H1 (cell line): Measurements from ENCODE around the gene KCTD20. TPM values are rescaled to one million over a fixed set of nuclear protein-coding genes. Genes with fewer than 3 reads are reported as not detected.

Source experiments
- CTCF ChIA-PET: fragments of 300-600 bp; sonication (Branson Sonifier 250); formaldehyde crosslinking; loops from one replicate; lab custom pipeline; 2021; ENCODE audit not compliant: partially characterized antibody; lab: Charles Lee
- POLR2A ChIA-PET: fragments of 300-600 bp; sonication (Branson Sonifier 250); formaldehyde crosslinking; loops from one replicate; lab custom pipeline; 2021; ENCODE audit warnings: inconsistent platforms; ENCODE audit not compliant: partially characterized antibody; lab: Charles Lee
- DNase-seq, 2 experiments: peaks; one replicate each; pipeline versions ENCODE4 v3.0.0 to v3.0.0-alpha.2; 2010 to 2022; ENCODE audit warnings: low spot score in 2 of 2, low read depth in 1 of 2, mixed read lengths in 1 of 2
- FAIRE-seq: peaks from 2 replicates; lab custom pipeline; 2011; peaks lifted over from hg19 to GRCh38; lab: Jason Lieb, UNC
- H2AFZ ChIP-seq: 2 replicates; pipeline ENCODE4 v1.8.1; 2012; ENCODE audit warnings: low read length, inconsistent platforms
- H2AK5ac ChIP-seq: 2 replicates; pipeline ENCODE4 v1.6.1; 2013; ENCODE audit warnings: low read depth, low read length
- H2BK120ac ChIP-seq: replicated peaks from 2 replicates; pipeline ENCODE3; 2013; ENCODE audit warnings: low read depth, low read length, inconsistent platforms
- H2BK12ac ChIP-seq: 2 replicates; pipeline ENCODE4 v1.6.1; 2013; ENCODE audit warnings: low read depth, low read length
- H2BK15ac ChIP-seq: 2 replicates; pipeline ENCODE4 v1.6.1; 2013; ENCODE audit warnings: low read length
- H2BK20ac ChIP-seq: 2 replicates; pipeline ENCODE4 v1.6.1; 2013; ENCODE audit warnings: low read length
- H2BK5ac ChIP-seq: 2 replicates; pipeline ENCODE4 v1.6.1; 2013; ENCODE audit warnings: low read depth, low read length
- H3K14ac ChIP-seq: 2 replicates; pipeline ENCODE4 v1.6.1; 2013; ENCODE audit warnings: inconsistent platforms; ENCODE audit not compliant: insufficient read length
- H3K18ac ChIP-seq: 2 replicates; pipeline ENCODE4 v1.6.1; 2013; ENCODE audit warnings: low read length; ENCODE audit errors: extremely low read depth
- H3K23ac ChIP-seq: 2 replicates; pipeline ENCODE4 v1.6.1; 2013; ENCODE audit warnings: inconsistent platforms; ENCODE audit not compliant: insufficient read length
- H3K23me2 ChIP-seq: 2 replicates; pipeline ENCODE4 v1.6.1; 2013; ENCODE audit warnings: low read depth, low read length
- H3K27ac ChIP-seq: 2 replicates; pipeline ENCODE4 v1.6.1; 2011; ENCODE audit warnings: low read depth, low read length, inconsistent platforms
- H3K27me3 ChIP-seq, 4 experiments: replicated peaks in 1 of 4; 1 replicate in 1 of 4; 2 replicates in 3 of 4; pipeline versions ENCODE4 v1.6.1 to v1.8.1; 2011 to 2013; ENCODE audit warnings: low read length in 3 of 4, mild to moderate bottlenecking in 3 of 4, inconsistent platforms in 2 of 4, mixed read lengths in 2 of 4, moderate library complexity in 1 of 4; ENCODE audit not compliant: control insufficient read depth in 3 of 4, insufficient read depth in 3 of 4; ENCODE audit errors: extremely low read depth in 1 of 4
- H3K36me3 ChIP-seq, 4 experiments: 2 replicates each; pipeline versions ENCODE4 v1.6.1 to v1.8.1; 2011 to 2013; ENCODE audit warnings: mild to moderate bottlenecking in 4 of 4, low read length in 3 of 4, moderate library complexity in 2 of 4, control low read depth in 1 of 4, inconsistent platforms in 1 of 4; ENCODE audit not compliant: insufficient read depth in 4 of 4, control insufficient read depth in 2 of 4
- H3K4ac ChIP-seq: replicated peaks from 2 replicates; pipeline ENCODE3; 2013; ENCODE audit warnings: low read length, low read depth, mixed read lengths, inconsistent platforms; ENCODE audit not compliant: insufficient read length
- H3K4me1 ChIP-seq, 4 experiments: replicated peaks in 1 of 4; 1 replicate in 1 of 4; 2 replicates in 3 of 4; pipeline versions ENCODE4 v1.6.1 to v1.8.1; 2011 to 2013; ENCODE audit warnings: low read length in 3 of 4, inconsistent platforms in 2 of 4, mixed read lengths in 1 of 4; ENCODE audit not compliant: insufficient read depth in 4 of 4, control insufficient read depth in 3 of 4
- H3K4me2 ChIP-seq, 2 experiments: 2 replicates each; pipeline versions ENCODE4 v1.6.1 to v1.8.1; 2011 to 2013; ENCODE audit warnings: low read depth in 2 of 2, low read length in 2 of 2, control low read depth in 1 of 2, inconsistent platforms in 1 of 2, mild to moderate bottlenecking in 1 of 2; ENCODE audit not compliant: insufficient read depth in 1 of 2
- H3K4me3 ChIP-seq, 4 experiments: fragments of 200-600, 300-600 bp in 1 of 4; sonication (generic), shearing (Covaris generic), sonication (Bioruptor Twin) in 1 of 4; 2 replicates each; pipeline versions ENCODE4 v1.5.1 to v1.8.1; 2011 to 2016; ENCODE audit warnings: low read length in 4 of 4, low read depth in 3 of 4, control low read depth in 2 of 4, inconsistent platforms in 2 of 4, mild to moderate bottlenecking in 2 of 4, mixed read lengths in 1 of 4, moderate library complexity in 1 of 4; ENCODE audit not compliant: insufficient read depth in 2 of 4; ENCODE audit errors: extremely low read depth in 1 of 4
- H3K56ac ChIP-seq: replicated peaks from 2 replicates; pipeline ENCODE3; 2013; ENCODE audit warnings: low read depth, mild to moderate bottlenecking, mixed read lengths, low read length, inconsistent platforms; ENCODE audit not compliant: insufficient read length
- H3K79me1 ChIP-seq: 2 replicates; pipeline ENCODE4 v1.6.1; 2013; ENCODE audit warnings: low read depth, low read length, control low read depth
- H3K79me2 ChIP-seq, 2 experiments: 2 replicates each; pipeline versions ENCODE4 v1.6.1 to v1.8.1; 2012 to 2013; ENCODE audit warnings: low read length in 2 of 2, mild to moderate bottlenecking in 2 of 2, inconsistent platforms in 1 of 2; ENCODE audit not compliant: insufficient read depth in 2 of 2, control insufficient read depth in 1 of 2
- H3K9ac ChIP-seq, 4 experiments: replicated peaks in 1 of 4; 1 replicate in 1 of 4; 2 replicates in 3 of 4; pipeline versions ENCODE4 v1.6.1 to v1.8.1; 2011 to 2013; ENCODE audit warnings: low read depth in 3 of 4, low read length in 3 of 4, control low read depth in 2 of 4, mild to moderate bottlenecking in 2 of 4, moderate library complexity in 2 of 4, inconsistent platforms in 1 of 4; ENCODE audit errors: extremely low read depth in 1 of 4
- H3K9me3 ChIP-seq, 2 experiments: 2 replicates each; pipeline versions ENCODE4 v1.6.1 to v1.8.1; 2012 to 2013; ENCODE audit warnings: mild to moderate bottlenecking in 2 of 2, moderate library complexity in 2 of 2, control low read depth in 1 of 2, inconsistent platforms in 1 of 2, low read depth in 1 of 2, low read length in 1 of 2, mixed read lengths in 1 of 2; ENCODE audit not compliant: insufficient read depth in 2 of 2
- H4K20me1 ChIP-seq, 2 experiments: replicated peaks in 1 of 2; 2 replicates each; pipeline versions ENCODE3 to v1.8.1; 2011 to 2013; ENCODE audit warnings: inconsistent platforms in 2 of 2, low read length in 2 of 2, mild to moderate bottlenecking in 1 of 2; ENCODE audit not compliant: insufficient read depth in 2 of 2, control insufficient read depth in 1 of 2
- H4K5ac ChIP-seq: 2 replicates; pipeline ENCODE4 v1.6.1; 2013; ENCODE audit warnings: low read length, low read depth, mixed read lengths, inconsistent platforms; ENCODE audit not compliant: insufficient read length
- H4K8ac ChIP-seq: 2 replicates; pipeline ENCODE4 v1.8.0; 2013; ENCODE audit warnings: mild to moderate bottlenecking, moderate library complexity, low read length, inconsistent platforms; ENCODE audit not compliant: insufficient read depth; ENCODE audit errors: extremely low read depth
- H4K91ac ChIP-seq: replicated peaks from 2 replicates; pipeline ENCODE3; 2013; ENCODE audit warnings: low read length, mixed read lengths, inconsistent platforms; ENCODE audit not compliant: insufficient read length
- EGR1 ChIP-seq: IDR thresholded peaks from 2 replicates; pipeline ENCODE4 v1.6.1; 2011; ENCODE audit warnings: low read depth, low read length, borderline replicate concordance
- RXRA ChIP-seq: IDR thresholded peaks from 2 replicates; pipeline ENCODE4 v1.6.1; 2011; ENCODE audit warnings: low read depth, mild to moderate bottlenecking, low read length, moderate library complexity; ENCODE audit not compliant: insufficient read depth
- SAP30 ChIP-seq: fragments of 300-600 bp; sonication (generic); IDR thresholded peaks from 2 replicates; pipeline ENCODE4 v1.7.1; 2012; ENCODE audit warnings: low read length, moderate library complexity, mild to moderate bottlenecking, inconsistent platforms; ENCODE audit not compliant: insufficient read depth, insufficient replicate concordance
- SP1 ChIP-seq: IDR thresholded peaks from 2 replicates; pipeline ENCODE4 v1.6.1; 2011; ENCODE audit warnings: low read depth, low read length
- WGBS, 2 experiments: shearing (Covaris generic) in 1 of 2; methylation state at CpG; one replicate each; pipeline versions ENCODE4 v1.1.6 to v1.1.7; 2013 to 2015; ENCODE audit warnings: low lambda C conversion rate in 2 of 2, mixed read lengths in 2 of 2, inconsistent platforms in 1 of 2, low coverage in 1 of 2, missing lambda C conversion rate in 1 of 2; ENCODE audit not compliant: insufficient replicate concordance in 2 of 2, insufficient coverage in 1 of 2, insufficient read length in 1 of 2; ENCODE audit errors: extremely low coverage in 1 of 2, missing lambda C conversion rate in 1 of 2; 5-methylcytosine and 5-hydroxymethylcytosine counted together
- polyA plus RNA-seq, 7 experiments: library from polyadenylated mRNA; depleted of rRNA in 3 of 7; stranded (reverse) in 5 of 7; unstranded in 2 of 7; fragments of >200 nt in 5 of 7; fragments of 200-250 nt in 2 of 7; gene quantifications; 1 replicate in 5 of 7; 2 replicates in 1 of 7; 4 replicates in 1 of 7; pipeline versions ENCODE4 v1.2.1 to v1.2.3, GENCODE V29; 2011 to 2013; ENCODE audit warnings: missing spikeins in 2 of 7, mixed read lengths in 2 of 7
- total RNA-seq: library from RNA; stranded (reverse); fragmentation: NEBNext Ultra II Directional; extraction: Animal tissue kit (Norgen Biotek cat#: 25700); gene quantifications from 2 replicates; pipeline ENCODE4 v1.2.1, GENCODE V29; 2021

Gene KCTD20
- total and polyA plus RNA-seq, 2 of the 8 experiments (the other 6 are each of a cell fraction or from before 2014, with no cell fraction given) = 10.1 to 26.2 TPM

- ChIA-PET CTCF (no interaction called here), POLR2A (interaction anchor here (0.8 kb wide), 1 partner anchor 24 kb away, joined by 4 read pairs; no protein-coding TSS in a partner anchor)
- Histone ChIP-seq H3K9me3 (no peaks in the 10 kb centered on the region), H3K4me1 (no peaks in the 10 kb centered on the region), H3K14ac (no peak overlapping the region), H3K4me2 (no peak overlapping the region), H3K23ac (no peak overlapping the region), H2BK120ac (no peak overlapping the region), H3K27ac (no peak overlapping the region), H3K4ac (no peak overlapping the region), H2BK5ac (no peak overlapping the region), H3K23me2 (no peaks in the 10 kb centered on the region), H2BK20ac (no peak overlapping the region), H2BK15ac (no peak overlapping the region), H2AK5ac (no peak overlapping the region), H3K27me3 (no peaks in the 10 kb centered on the region), H2BK12ac (no peak overlapping the region), H3K18ac (no peak overlapping the region), H3K79me1 (no peaks in the 10 kb centered on the region), H4K8ac (no peak overlapping the region), H3K4me3 (no peak overlapping the region), H3K36me3 (peaks cover 0 to 36% (median 13%) of the 10 kb centered on the region in 4 experiments; a peak in 7 of 8 replicates), H4K20me1 (no peaks in the 10 kb centered on the region), H4K5ac (no peak overlapping the region), H3K9ac (no peak overlapping the region), H4K91ac (no peak overlapping the region), H3K79me2 (peaks cover 0 to 23% of the 10 kb centered on the region in 2 experiments; a peak in 2 of 4 replicates), H3K56ac (no peak overlapping the region), H2AFZ (no peak overlapping the region)
- 96% methylated on average over 3 of the region's 3 CpGs; no CpG with 5 or more reads in 1 of the 2 experiments for WGBS, 2 experiments
- FAIRE-seq (no peak), DNase-seq (no peak)
- TF ChIP-seq EGR1 (no peak), RXRA (no peak), SAP30 (no peak), SP1 (no peak)
These were observed 94.2 kb downstream of the KCTD20 start for GRCh38 chr6:36536873-36537547.
